GM19452 (cell line): ENCODE results near the gene ZNF746.

Experiments
- ATAC-seq: cut with Tn5 transposase; IDR thresholded peaks from one replicate; pipeline ENCODE4 v1.9.1; 2021; ENCODE audit not compliant: unreplicated experiment

ZNF746 gene

GRCh38 chr7:149490083-149490760, 7.4 kb downstream of the ZNF746 start:
- ATAC-seq = no peak

DNA sequence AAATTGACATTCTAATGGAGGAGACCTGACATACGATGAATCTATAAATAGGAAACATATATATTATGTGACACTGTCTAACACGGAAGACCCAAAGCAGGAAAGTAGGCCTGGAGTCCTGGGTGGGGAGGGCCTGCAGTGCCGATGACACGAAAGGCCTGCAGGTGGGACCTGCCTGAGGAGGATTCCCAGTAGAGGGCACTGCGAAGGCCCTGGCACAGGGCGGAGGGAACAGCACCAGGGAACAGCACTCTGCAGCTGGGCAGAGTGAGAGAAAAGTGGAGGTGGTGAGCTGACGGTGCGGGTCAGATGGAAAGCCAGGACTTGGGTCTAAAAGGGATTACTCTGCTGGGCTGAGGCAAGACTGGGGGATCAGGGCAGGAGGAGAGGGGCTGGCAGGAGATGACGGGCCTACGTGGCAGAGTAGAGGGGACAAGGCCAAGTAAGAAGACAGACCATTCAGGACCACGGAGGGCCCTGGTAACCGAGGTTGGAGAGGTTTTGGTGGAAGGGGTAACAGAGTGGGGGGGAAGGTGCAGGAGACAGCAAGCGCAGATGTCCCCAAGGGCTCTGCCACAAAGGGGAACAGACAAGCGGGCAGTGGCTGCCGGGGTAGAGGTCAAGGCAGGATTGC, 8.1 kb downstream of the ZNF746 start:
- ATAC-seq = no peak

DNA sequence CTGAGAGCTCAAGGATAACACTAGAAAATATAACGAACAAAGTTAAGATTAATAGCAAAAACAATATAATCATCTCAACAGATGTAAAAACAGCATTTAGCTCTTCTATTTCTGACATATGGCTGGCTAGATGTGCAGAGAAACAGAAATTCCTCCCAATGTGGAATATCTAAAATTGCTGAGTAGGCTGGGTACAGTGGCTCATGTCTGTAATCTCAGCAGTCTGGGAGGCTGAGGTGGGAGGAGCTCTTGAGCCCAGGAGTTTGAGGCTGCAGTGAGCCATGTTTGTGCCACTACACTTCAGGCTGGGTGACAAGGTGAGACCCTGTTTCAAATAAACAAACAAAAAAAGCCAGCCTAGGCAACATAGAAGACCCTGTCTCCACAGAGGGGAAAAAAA, 18.0 kb downstream of the ZNF746 start:
- no peak for ATAC-seq

DNA sequence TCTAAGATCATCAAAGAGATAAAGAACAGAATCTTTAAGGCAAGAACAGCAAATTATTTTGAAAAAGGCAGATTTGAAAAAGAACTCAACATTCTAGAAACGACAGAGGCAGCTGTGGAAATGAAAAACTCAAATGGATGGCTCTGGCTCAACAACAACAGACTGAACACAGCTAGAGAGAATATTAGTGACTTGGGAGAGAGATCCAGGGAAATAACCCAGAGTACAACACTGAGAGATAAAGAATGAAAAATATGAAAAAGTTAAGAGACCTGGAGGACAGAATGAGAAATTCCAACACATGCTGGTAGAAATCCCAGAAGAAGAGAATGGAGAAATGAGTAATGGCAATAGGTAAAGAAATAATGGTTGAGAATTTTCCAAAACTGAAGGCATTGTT, 18.9 kb downstream of the ZNF746 start:
- ATAC-seq = no peak

DNA sequence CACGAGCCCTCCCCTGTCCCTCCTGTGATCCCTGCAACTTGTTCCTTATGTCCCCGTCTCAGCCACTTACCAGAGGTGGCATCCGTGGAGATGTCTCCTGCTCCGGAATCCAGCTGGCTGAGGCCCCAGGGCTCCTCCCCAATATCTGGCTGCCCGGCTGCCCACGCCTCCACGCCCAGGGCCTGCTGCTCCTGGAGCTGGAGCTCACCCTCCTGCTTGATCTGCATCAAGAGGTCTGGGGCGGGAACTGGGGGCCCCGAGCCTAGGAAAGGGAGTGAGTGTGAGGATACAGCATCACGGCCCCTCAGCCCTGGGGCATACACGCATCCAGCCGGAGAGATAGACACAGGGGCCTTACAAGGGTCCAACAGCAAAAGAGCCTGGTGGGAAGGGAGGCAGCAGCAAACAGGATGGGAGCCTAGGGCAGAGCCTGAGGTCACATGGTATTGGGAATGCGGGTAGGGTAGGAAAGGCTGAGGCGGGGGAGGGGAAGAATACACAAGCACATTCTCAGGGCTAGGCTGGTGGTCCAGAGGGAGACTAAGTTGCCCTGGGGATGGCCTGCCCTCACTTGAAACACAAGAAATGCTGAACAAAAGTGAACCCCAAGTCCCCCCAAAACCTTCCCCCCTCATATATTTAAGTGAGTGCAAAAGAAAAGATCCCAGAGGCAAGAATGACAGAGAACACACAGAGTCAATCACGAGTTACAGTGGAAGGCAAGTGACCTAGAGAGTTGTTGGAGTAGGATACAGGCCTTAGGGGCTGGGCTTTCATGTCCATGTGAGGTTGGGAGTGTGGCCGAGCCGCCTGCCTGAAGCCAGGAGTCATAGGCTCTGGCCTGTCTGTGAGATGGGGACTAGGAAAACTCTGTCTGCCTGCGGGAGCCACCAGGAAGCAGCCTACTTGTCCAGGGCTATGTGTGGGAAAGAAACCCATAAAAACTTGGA, 19.8 kb downstream of the ZNF746 start:
- ATAC-seq = no peak

DNA sequence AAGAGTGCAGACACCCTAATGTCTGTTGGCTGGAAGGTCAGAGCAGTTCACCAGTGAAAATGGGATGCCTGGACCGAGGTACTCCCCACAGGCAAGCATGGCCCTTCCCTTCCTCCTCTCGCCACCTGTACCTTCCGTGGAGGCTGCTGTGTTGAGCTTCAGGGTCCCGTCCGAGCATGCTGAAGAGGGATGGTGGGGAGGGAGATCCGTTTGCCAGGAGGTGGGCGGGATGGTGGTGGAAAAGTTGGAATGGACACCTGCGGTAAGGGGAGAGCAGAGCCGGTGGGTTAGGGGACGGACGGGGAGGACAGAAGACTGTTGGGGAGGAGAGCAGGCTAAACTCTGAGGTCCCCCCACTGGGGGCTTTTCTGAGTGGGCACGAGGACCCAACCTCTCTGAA, 20.8 kb downstream of the ZNF746 start:
- no peak for ATAC-seq

DNA sequence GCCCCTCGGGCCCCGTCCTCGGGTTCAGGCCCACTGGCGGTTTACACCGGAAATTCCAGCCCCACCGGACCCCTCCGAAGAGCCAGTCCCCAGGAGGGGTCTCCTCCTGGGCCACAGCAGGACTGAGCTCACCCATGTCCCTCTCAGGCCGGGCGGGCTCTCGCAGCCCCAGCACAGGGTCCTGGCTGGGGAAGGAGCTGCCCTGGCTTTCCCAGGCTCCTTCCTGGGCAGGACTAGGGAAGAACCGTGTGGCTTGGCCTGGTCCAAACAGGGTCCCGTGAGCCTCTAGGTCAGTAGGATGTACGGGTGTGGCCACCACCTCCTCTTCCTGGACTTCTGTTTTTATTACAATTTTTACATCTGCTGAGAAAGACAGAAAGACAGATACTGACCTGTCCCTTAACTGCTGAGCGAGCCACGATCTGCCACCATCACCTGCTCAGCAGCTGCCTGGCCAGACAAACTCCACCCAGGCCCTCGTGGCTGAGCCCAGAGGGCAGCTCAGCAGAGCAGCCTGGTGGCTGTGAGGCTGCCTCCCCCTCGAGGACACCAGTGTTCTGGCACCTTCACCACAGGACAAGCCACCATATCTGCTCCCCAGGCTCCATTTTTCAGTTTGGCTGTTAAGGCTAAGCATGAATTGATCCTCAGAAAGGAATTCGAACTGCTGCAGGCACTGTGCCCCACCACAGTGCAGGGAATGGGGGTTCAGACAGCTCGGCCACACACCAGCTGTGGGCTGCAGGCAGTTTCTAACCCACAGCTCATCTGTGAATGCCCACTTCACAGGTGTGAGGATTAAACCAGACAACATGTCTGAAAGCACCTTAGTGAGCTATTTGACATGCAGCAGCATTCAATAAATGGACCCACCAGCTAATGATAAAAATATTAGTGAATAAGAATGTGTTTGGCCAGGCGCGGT, 22.2 kb downstream of the ZNF746 start:
- no peak for ATAC-seq

DNA sequence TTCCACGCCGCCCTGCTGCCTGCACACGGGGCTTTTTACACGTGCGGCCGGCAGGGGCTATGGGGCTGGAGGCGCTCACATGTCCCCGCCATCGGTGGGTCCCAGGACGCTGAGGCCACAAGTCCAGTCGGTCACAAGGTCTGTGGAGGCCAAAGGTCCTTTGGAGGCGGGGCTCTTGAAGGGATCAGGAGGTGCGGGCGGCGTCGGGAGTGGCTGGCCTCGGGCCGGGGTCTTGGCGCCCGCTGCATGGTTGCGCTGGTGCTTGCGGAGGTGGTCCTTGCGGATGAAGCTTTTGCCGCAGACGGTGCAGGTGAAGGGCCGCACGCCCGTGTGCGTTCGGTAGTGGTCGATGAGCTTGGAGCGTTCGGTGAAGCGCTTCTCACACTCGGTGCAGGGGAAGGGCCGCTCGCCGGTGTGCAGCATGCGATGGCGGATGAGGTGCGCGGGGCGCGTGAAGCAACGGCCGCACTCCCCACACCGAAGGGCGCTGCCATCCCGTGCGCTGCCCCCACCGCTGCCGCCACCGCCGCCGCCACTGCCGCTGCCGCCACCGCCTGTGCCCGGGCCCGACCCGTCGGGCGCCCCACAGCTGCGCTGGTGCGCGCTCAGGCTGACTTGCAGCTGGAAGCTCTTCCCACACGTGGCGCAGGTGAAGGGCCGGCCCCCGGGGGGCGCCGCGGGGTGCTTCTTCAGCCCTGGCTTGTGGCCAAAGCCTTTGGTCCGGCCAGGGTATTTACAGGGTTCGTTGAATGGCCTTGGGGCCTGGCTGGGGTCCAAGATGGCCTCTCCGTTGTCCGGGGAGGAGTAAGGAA, 23.1 kb downstream of the ZNF746 start:
- ATAC-seq = no peak

DNA sequence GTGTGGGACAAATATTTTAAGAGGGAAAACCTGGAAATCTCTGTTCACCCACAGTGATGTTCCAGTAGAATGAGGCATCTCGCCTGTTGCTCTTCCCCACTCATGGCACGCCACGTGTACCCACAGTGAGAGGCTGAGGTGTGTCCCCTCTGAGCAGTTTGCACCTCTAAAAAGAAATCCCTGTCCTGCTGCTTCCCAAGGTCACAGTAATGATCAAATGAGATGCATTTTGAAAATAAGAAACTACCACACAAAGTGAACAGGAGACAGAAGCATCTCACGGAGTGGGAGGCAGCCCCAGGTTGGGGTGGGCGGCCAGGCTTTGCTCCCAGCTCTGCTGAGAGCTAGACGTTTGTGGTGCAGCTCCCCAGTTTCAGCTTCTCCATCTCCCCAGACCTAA, 24.4 kb downstream of the ZNF746 start:
- ATAC-seq = no peak

GRCh38 chr7:149471289-149471953, 26.2 kb downstream of the ZNF746 start:
- ATAC-seq = no peak

DNA sequence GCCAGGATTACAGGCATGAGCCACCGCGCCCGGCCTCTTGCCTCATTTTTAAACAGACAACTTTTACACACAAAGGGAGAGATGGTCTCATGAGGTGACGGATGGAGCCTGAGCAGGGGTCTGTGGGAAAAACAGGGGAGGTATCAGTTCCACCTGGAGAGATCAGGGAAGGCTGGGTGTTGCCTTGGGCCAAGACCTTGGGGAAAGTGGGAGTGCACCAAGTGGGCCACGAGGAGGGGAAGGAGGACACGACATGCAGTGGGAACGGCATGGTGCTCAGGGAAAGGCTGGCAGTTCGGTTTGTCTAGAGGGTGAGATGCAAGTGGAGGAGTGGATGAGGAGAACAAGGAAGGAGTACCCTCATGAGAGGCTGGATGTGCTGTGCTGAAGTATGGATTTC, 27.8 kb downstream of the ZNF746 start:
- no peak for ATAC-seq

DNA sequence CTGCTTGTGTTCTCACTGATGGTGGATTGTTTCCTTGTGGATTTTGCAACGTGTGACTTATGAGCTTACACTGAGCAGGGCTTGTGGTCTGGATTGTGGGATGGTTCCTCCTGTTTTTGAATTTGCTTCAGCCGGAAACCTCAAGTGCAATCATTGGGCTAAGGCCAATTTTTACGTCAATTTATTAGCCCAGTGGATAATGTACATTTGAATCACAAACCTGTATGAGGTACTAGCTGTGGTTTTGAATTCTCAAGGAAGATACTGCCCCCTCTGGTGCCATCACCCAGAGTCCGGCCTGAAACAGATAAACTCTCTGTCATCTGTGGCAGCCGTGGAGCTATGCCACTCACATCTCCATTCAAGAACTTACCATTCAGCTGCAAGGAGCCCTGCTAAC, 29.4 kb downstream of the ZNF746 start:
- no peak for ATAC-seq

DNA sequence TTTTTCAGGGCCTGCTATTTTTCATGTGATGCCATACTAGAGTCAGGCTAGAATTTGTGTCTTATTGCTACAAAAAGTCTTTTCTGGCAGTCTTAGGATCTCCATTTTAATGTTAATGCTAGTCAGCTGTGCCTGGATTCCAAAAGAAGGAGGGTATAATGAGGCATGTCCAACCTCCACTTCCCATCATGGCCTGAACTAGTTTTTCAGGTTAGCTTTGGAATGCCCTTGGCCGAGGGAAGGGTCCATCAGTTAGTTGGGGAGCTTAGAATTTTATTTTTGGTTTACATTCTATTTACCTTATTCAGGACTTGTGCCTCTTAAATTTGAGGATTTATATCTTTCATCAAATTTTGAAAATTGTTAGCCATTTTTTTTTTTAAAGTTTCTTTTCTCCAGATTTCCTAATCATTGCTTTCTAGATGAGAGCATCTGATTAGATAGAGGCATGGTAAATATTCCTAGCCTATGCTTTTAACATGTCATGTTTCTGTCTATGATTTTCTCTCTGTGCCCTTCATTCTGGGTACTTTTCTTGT, 30.2 kb downstream of the ZNF746 start:
- ATAC-seq = no peak

- ATAC-seq = no peak
Measured at GRCh38 chr7:149466364-149466763, 31.2 kb downstream of the ZNF746 start.

DNA sequence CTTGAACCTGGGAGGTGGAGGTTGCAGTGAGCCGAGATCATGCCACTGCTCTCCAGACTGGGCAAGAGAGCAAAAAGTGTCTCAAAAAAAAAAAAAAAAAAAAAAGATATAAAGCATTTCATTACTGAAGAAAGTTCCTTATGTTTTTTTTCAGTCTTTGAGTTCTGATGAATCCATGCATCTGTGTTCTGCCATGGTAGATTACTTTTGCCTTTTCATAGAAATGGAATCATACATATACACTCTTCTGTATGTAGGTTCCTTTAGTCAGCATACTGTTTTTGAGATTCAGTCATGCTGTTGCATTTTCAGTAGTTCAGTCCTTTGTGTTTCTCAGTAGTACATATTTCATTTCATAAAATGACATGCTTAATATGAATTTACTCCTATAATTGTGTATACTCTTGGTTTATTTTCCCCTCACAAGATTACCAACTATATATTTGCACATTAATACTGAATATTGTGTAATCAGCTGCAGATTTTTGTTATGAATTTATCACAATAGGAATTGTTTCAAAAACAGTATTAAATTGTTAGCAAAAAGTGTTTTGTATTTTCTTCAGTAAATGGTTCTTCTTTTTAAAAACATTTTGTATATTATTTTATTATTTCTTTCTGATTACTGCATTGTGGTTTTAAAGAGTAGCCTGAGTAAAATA, 34.0 kb downstream of the ZNF746 start:
- ATAC-seq = no peak

GRCh38 chr7:149462101-149462520, 35.5 kb downstream of the ZNF746 start:
- ATAC-seq = no peak

GRCh38 chr7:149460493-149461277, 36.9 kb downstream of the ZNF746 start, which contains the start of gene ZNF777:
TSS of gene ZNF777 (minus strand) at chr7:149461062. CDS start at chr7:149456022, 5,040 bp downstream.
- peak; percentile 95 for ATAC-seq
